GM21576 (cell line): ENCODE measurements around the gene USP30.
A peak's percentile ranks its signal among the peaks of the same experiment; 100 is the strongest.
"Not testable (repeated sequence)": the region's sequence is repeated elsewhere in the genome, so short reads cannot be mapped to it uniquely, and the experiment has no call there.

Experiments used
- ATAC-seq: cut with Tn5 transposase; IDR thresholded peaks from one replicate; pipeline ENCODE4 v1.9.1; 2021; ENCODE audit warnings: mild to moderate bottlenecking, moderate library complexity; ENCODE audit not compliant: unreplicated experiment

The USP30 gene

GRCh38 chr12:109052097-109052413, 321 bp upstream of the USP30 start:
- ATAC-seq = no peak

- ATAC-seq = no peak
Observed at GRCh38 chr12:109053382-109054123, 1.2 kb downstream of the USP30 start.

GRCh38 chr12:109054124-109054513, 1.7 kb downstream of the USP30 start:
- ATAC-seq = not testable (repeated sequence)

- no peak for ATAC-seq
Observed at GRCh38 chr12:109054520-109054919, 2.1 kb downstream of the USP30 start.

- ATAC-seq = no peak
Observed at GRCh38 chr12:109056891-109057290, 4.5 kb downstream of the USP30 start.

- ATAC-seq = no peak
Observed at GRCh38 chr12:109057376-109057775, 5.0 kb downstream of the USP30 start.

GRCh38 chr12:109058773-109059172, 6.4 kb downstream of the USP30 start:
- no peak for ATAC-seq

GRCh38 chr12:109064143-109064542, 11.8 kb downstream of the USP30 start:
- ATAC-seq = no peak

GRCh38 chr12:109065154-109065852, 12.9 kb downstream of the USP30 start:
- no peak for ATAC-seq

GRCh38 chr12:109065853-109066193, 13.4 kb downstream of the USP30 start:
- ATAC-seq = no peak

- no peak for ATAC-seq
Observed at GRCh38 chr12:109069307-109070271, 17.2 kb downstream of the USP30 start.

- ATAC-seq = no peak
Observed at GRCh38 chr12:109074866-109075265, 22.5 kb downstream of the USP30 start.

- no peak for ATAC-seq
Observed at GRCh38 chr12:109082751-109083150, 30.4 kb downstream of the USP30 start.

GRCh38 chr12:109084425-109084824, 32.0 kb downstream of the USP30 start:
- ATAC-seq = no peak

- ATAC-seq = no peak
Observed at GRCh38 chr12:109085590-109085989, 33.2 kb downstream of the USP30 start.

- no peak for ATAC-seq
Observed at GRCh38 chr12:109087250-109087649, 34.9 kb downstream of the USP30 start.

- no peak for ATAC-seq
Observed at GRCh38 chr12:109088818-109089217, 36.4 kb downstream of the USP30 start.

GRCh38 chr12:109089683-109090082, 37.3 kb downstream of the USP30 start:
- no peak for ATAC-seq

- ATAC-seq = no peak
Observed at GRCh38 chr12:109092497-109093021, 40.2 kb downstream of the USP30 start.

GRCh38 chr12:109093022-109093918, 40.9 kb downstream of the USP30 start, which contains the start of gene ALKBH2:
TSS of gene ALKBH2 (minus strand) at chr12:109093472. CDS start at chr12:109092786, 686 bp downstream.
- ATAC-seq = peak; percentile 63
